Esophagus muscularis mucosa (tissue), 3 donors: Measurements from ENCODE around the gene GSTO2.

Source experiments
- CTCF ChIP-seq, 3 experiments: fragments of 200-600 bp in 2 of 3; fragments of 450-650 bp in 1 of 3; sonication (generic) in 2 of 3; IDR thresholded peaks; one replicate each; pipeline ENCODE4 v1.5.1; 2017 to 2019; ENCODE audit warnings: antibody characterized with exemption in 3 of 3, mild to moderate bottlenecking in 2 of 3, moderate library complexity in 1 of 3
- POLR2A ChIP-seq: fragments of 450-650 bp; IDR thresholded peaks from one replicate; pipeline ENCODE4 v1.6.1; 2017; ENCODE audit warnings: antibody characterized with exemption, moderate library complexity, mild to moderate bottlenecking, low read depth
- POLR2AphosphoS5 ChIP-seq, 2 donors: sonication (generic); formaldehyde crosslinking; IDR thresholded peaks; one replicate each; pipeline ENCODE4 v1.6.1; 2017; ENCODE audit warnings: antibody characterized with exemption in 2 of 2

GRCh38 chr10:104339469-104340110, 70.6 kb downstream of the GSTO2 start:
- TF ChIP-seq POLR2AphosphoS5 (IDR thresholded peaks at IDR 0.05), result peak; percentile 25 to 54
- no peak for TF ChIP-seq CTCF (IDR thresholded peaks at IDR 0.05)
- TF ChIP-seq POLR2A, result no peak
